Activated T-cell treated with anti-CD3 and anti-CD28 coated beads, Interleukin-2, amount 50 U/mL, for 4 hours (primary cell): ENCODE measurements around the gene GBE1. TPM values are rescaled to one million over a fixed set of nuclear protein-coding genes. Genes with fewer than 3 reads are reported as not detected.

Experiments used
- ATAC-seq, 2 donors: fragments of 200-7000 bp; cut with Tn5 transposase; one replicate each; pipeline ENCODE4 v1.10.0; 2021
- DNase-seq: peaks from one replicate; pipeline ENCODE4 v3.0.0-alpha.2; 2020
- H3K27me3 Mint-ChIP-seq: one replicate; pipeline ENCODE4 v1.8.0; 2021; ENCODE audit warnings: low read depth, mixed read lengths
- H3K36me3 Mint-ChIP-seq: one replicate; pipeline ENCODE4 v1.8.0; 2022; ENCODE audit warnings: mixed read lengths; ENCODE audit not compliant: insufficient read depth
- H3K4me1 Mint-ChIP-seq: one replicate; pipeline ENCODE4 v1.8.0; 2021; ENCODE audit warnings: low read depth, mixed read lengths
- H3K4me3 Mint-ChIP-seq: one replicate; pipeline ENCODE4 v1.8.0; 2021; ENCODE audit warnings: mild to moderate bottlenecking, moderate library complexity, mixed read lengths
- H3K9me3 Mint-ChIP-seq: one replicate; pipeline ENCODE4 v1.8.0; 2021; ENCODE audit warnings: mixed read lengths
- total RNA-seq, 3 donors: library from RNA; stranded (reverse); gene quantifications; one replicate each; pipeline ENCODE4 v1.2.1, GENCODE V29; 2021

Gene GBE1
- total RNA-seq, 3 donors from 2014 or later: 13.9 to 16.1 (median 14.2) TPM

- Mint-ChIP-seq H3K9me3 (no peaks in the 10 kb centered on the region), H3K27me3 (no peaks in the 10 kb centered on the region), H3K4me3 (no peak overlapping the region), H3K36me3 (peaks cover 2% of the 10 kb centered on the region), H3K4me1 (no peaks in the 10 kb centered on the region)
- DNase-seq (no peak), ATAC-seq (no peak)
These were observed 110.3 kb downstream of the GBE1 start for GRCh38 chr3:81651139-81651538.

GRCh38 chr3:81650187-81650586, 111.3 kb downstream of the GBE1 start:
- Mint-ChIP-seq H3K36me3 (peaks cover 2% of the 10 kb centered on the region), H3K4me3 (no peak overlapping the region), H3K9me3 (no peaks in the 10 kb centered on the region), H3K27me3 (no peaks in the 10 kb centered on the region), H3K4me1 (no peaks in the 10 kb centered on the region)
- ATAC-seq: no peak
- no peak for DNase-seq

- Mint-ChIP-seq H3K9me3 (no peaks in the 10 kb centered on the region), H3K4me1 (no peaks in the 10 kb centered on the region), H3K4me3 (no peak overlapping the region), H3K36me3 (peaks cover 2% of the 10 kb centered on the region), H3K27me3 (no peaks in the 10 kb centered on the region)
- no peak for ATAC-seq
- no peak for DNase-seq
These were observed 116.2 kb downstream of the GBE1 start for GRCh38 chr3:81645248-81645647.

GRCh38 chr3:81643721-81644120, 117.7 kb downstream of the GBE1 start:
- Mint-ChIP-seq H3K36me3 (peaks cover 2% of the 10 kb centered on the region), H3K9me3 (no peaks in the 10 kb centered on the region), H3K4me3 (no peak overlapping the region), H3K27me3 (no peaks in the 10 kb centered on the region), H3K4me1 (no peaks in the 10 kb centered on the region)
- ATAC-seq: no peak
- DNase-seq: no peak

GRCh38 chr3:81638480-81638879, 123.0 kb downstream of the GBE1 start:
- H3K4me3 Mint-ChIP-seq: no peak overlapping the region
- ATAC-seq (no peak), DNase-seq (no peak)
- H3K36me3 Mint-ChIP-seq: peaks cover 5% of the 10 kb centered on the region
- no peaks in the 10 kb centered on the region for H3K27me3 Mint-ChIP-seq
- H3K4me1 Mint-ChIP-seq: no peaks in the 10 kb centered on the region
- H3K9me3 Mint-ChIP-seq: no peaks in the 10 kb centered on the region

GRCh38 chr3:81632659-81633058, 128.8 kb downstream of the GBE1 start:
- Mint-ChIP-seq H3K36me3 (peaks cover 19% of the 10 kb centered on the region), H3K4me3 (no peak overlapping the region), H3K9me3 (no peaks in the 10 kb centered on the region), H3K4me1 (no peaks in the 10 kb centered on the region), H3K27me3 (no peaks in the 10 kb centered on the region)
- no peak for ATAC-seq
- no peak for DNase-seq

- Mint-ChIP-seq H3K9me3 (no peaks in the 10 kb centered on the region), H3K27me3 (no peaks in the 10 kb centered on the region), H3K4me1 (no peaks in the 10 kb centered on the region), H3K4me3 (no peak overlapping the region), H3K36me3 (peaks cover under 1% of the 10 kb centered on the region)
- no peak for DNase-seq
- ATAC-seq: no peak
These were observed 136.7 kb downstream of the GBE1 start for GRCh38 chr3:81624756-81625155.

GRCh38 chr3:81622395-81622794, 139.1 kb downstream of the GBE1 start:
- H3K4me3 Mint-ChIP-seq: no peak overlapping the region
- H3K4me1 Mint-ChIP-seq: no peaks in the 10 kb centered on the region
- DNase-seq (no peak), ATAC-seq (no peak)
- H3K9me3 Mint-ChIP-seq: no peaks in the 10 kb centered on the region
- H3K36me3 Mint-ChIP-seq: no peaks in the 10 kb centered on the region
- H3K27me3 Mint-ChIP-seq: no peaks in the 10 kb centered on the region

GRCh38 chr3:81621277-81621676, 140.2 kb downstream of the GBE1 start:
- H3K9me3 Mint-ChIP-seq: no peaks in the 10 kb centered on the region

GRCh38 chr3:81620849-81621248, 140.6 kb downstream of the GBE1 start:
- DNase-seq: no peak

More at GRCh38 chr3:81621277-81621676, 140.2 kb downstream of the GBE1 start:
- DNase-seq: no peak
- H3K4me3 Mint-ChIP-seq: no peak overlapping the region
- H3K27me3 Mint-ChIP-seq: no peaks in the 10 kb centered on the region
- no peak for ATAC-seq
- no peaks in the 10 kb centered on the region for H3K4me1 Mint-ChIP-seq
- no peaks in the 10 kb centered on the region for H3K36me3 Mint-ChIP-seq

GRCh38 chr3:81612768-81613167, 148.7 kb downstream of the GBE1 start:
- Mint-ChIP-seq H3K4me3 (no peak overlapping the region), H3K9me3 (no peaks in the 10 kb centered on the region), H3K27me3 (no peaks in the 10 kb centered on the region), H3K4me1 (no peaks in the 10 kb centered on the region), H3K36me3 (peaks cover 3% of the 10 kb centered on the region)
- no peak for ATAC-seq
- no peak for DNase-seq

More at GRCh38 chr3:81620849-81621248, 140.6 kb downstream of the GBE1 start:
- Mint-ChIP-seq H3K27me3 (no peaks in the 10 kb centered on the region), H3K4me3 (no peak overlapping the region), H3K4me1 (no peaks in the 10 kb centered on the region), H3K36me3 (no peaks in the 10 kb centered on the region), H3K9me3 (no peaks in the 10 kb centered on the region)
- ATAC-seq: no peak

GRCh38 chr3:81602781-81603180, 158.7 kb downstream of the GBE1 start:
- H3K4me3 Mint-ChIP-seq: no peak overlapping the region
- DNase-seq: no peak

GRCh38 chr3:81601707-81602305, 159.6 kb downstream of the GBE1 start:
- Mint-ChIP-seq H3K27me3 (no peaks in the 10 kb centered on the region), H3K9me3 (no peaks in the 10 kb centered on the region), H3K4me3 (no peak overlapping the region), H3K36me3 (no peaks in the 10 kb centered on the region), H3K4me1 (no peaks in the 10 kb centered on the region)
- DNase-seq: no peak
- ATAC-seq: no peak

More at GRCh38 chr3:81602781-81603180, 158.7 kb downstream of the GBE1 start:
- Mint-ChIP-seq H3K9me3 (no peaks in the 10 kb centered on the region), H3K36me3 (no peaks in the 10 kb centered on the region), H3K4me1 (no peaks in the 10 kb centered on the region), H3K27me3 (no peaks in the 10 kb centered on the region)
- no peak for ATAC-seq

GRCh38 chr3:81592101-81592500, 169.3 kb downstream of the GBE1 start:
- Mint-ChIP-seq H3K4me3 (no peak overlapping the region), H3K4me1 (no peaks in the 10 kb centered on the region), H3K27me3 (no peaks in the 10 kb centered on the region), H3K9me3 (no peaks in the 10 kb centered on the region), H3K36me3 (peaks cover 14% of the 10 kb centered on the region)
- DNase-seq (no peak), ATAC-seq (no peak)

- Mint-ChIP-seq H3K27me3 (no peaks in the 10 kb centered on the region), H3K36me3 (peaks cover 4% of the 10 kb centered on the region), H3K9me3 (no peaks in the 10 kb centered on the region), H3K4me3 (no peak overlapping the region), H3K4me1 (no peaks in the 10 kb centered on the region)
- DNase-seq (no peak), ATAC-seq (no peak)
These were observed 175.5 kb downstream of the GBE1 start for GRCh38 chr3:81585937-81586336.
